IPS-20b (cell line): Measurements from ENCODE around the gene TSPAN16.
"Not testable (repeated sequence)": the region's sequence is repeated elsewhere in the genome, so short reads cannot be mapped to it uniquely, and the experiment has no call there.

ENCODE experiments used
- H3K27ac ChIP-seq: one replicate; pipeline ENCODE4 v1.5.1; 2013; ENCODE audit warnings: low read length
- H3K27me3 ChIP-seq: 2 replicates; pipeline ENCODE4 v1.6.1; 2013; ENCODE audit warnings: mild to moderate bottlenecking, low read length, inconsistent platforms; ENCODE audit not compliant: insufficient read depth
- H3K36me3 ChIP-seq: 2 replicates; pipeline ENCODE4 v1.6.1; 2013; ENCODE audit warnings: low read depth, mild to moderate bottlenecking, inconsistent platforms, low read length, moderate library complexity; ENCODE audit not compliant: insufficient read depth
- H3K4me1 ChIP-seq: 2 replicates; pipeline ENCODE4 v1.6.1; 2013; ENCODE audit warnings: mild to moderate bottlenecking, control low read depth, inconsistent platforms, low read length, moderate library complexity; ENCODE audit not compliant: insufficient read depth
- H3K4me3 ChIP-seq: 2 replicates; pipeline ENCODE4 v1.5.1; 2013; ENCODE audit warnings: mild to moderate bottlenecking, low read length, inconsistent platforms
- H3K9ac ChIP-seq: 2 replicates; pipeline ENCODE4 v1.6.1; 2013; ENCODE audit warnings: low read depth, mild to moderate bottlenecking, inconsistent platforms, low read length, moderate library complexity
- H3K9me3 ChIP-seq: 2 replicates; pipeline ENCODE4 v1.6.1; 2013; ENCODE audit warnings: mild to moderate bottlenecking, low read depth, low read length, inconsistent platforms; ENCODE audit not compliant: insufficient read depth

The TSPAN16 gene

GRCh38 chr19:11323601-11324078 is 27.7 kb downstream of the TSPAN16 start:
- Histone ChIP-seq H3K4me1 (no peaks in the 10 kb centered on the region), H3K27me3 (no peaks in the 10 kb centered on the region), H3K36me3 (no peaks in the 10 kb centered on the region), H3K27ac (no peak overlapping the region), H3K9ac (no peak overlapping the region), H3K4me3 (no peak overlapping the region), H3K9me3 (no peaks in the 10 kb centered on the region)

GRCh38 chr19:11324079-11324661 is 28.2 kb downstream of the TSPAN16 start:
- Histone ChIP-seq H3K27ac (no peak overlapping the region), H3K36me3 (no peaks in the 10 kb centered on the region), H3K4me1 (no peaks in the 10 kb centered on the region), H3K4me3 (no peak overlapping the region), H3K27me3 (no peaks in the 10 kb centered on the region), H3K9me3 (no peaks in the 10 kb centered on the region), H3K9ac (no peak overlapping the region)

DNA sequence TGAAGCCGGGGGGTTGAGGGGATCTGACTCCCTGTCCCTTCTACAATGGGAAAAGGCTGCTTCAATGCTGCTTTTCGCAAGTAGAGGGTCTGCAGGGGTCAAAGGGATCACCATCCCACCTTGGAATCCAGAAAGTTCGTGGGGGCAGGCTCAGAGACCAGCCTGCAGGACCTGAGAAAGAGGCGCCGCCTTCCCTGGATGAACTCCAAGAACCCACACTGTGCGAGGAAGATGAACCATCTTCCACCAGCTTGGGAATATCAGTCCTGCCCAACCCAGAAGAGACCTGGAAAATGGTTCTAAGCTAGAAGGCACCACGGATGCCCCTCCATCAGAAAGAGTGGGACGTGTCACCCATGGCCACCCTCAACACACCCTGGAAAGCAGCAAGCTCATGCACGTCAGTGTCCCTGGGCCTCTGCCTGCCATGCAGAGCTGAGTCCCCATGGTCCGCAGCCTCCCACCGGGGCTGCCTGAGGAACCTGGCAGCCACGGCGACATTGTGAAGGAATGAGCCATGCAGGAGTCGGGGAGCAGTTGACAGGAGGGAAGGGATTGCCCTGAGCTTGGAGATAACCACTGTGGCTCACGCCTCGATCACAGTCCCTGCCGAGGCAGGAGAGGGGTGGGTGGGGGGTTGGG is 28.9 kb downstream of the TSPAN16 start:
- Histone ChIP-seq H3K27me3 (no peaks in the 10 kb centered on the region), H3K4me3 (no peak overlapping the region), H3K36me3 (no peaks in the 10 kb centered on the region), H3K27ac (no peak overlapping the region), H3K9ac (no peak overlapping the region), H3K4me1 (no peaks in the 10 kb centered on the region), H3K9me3 (no peaks in the 10 kb centered on the region)

DNA sequence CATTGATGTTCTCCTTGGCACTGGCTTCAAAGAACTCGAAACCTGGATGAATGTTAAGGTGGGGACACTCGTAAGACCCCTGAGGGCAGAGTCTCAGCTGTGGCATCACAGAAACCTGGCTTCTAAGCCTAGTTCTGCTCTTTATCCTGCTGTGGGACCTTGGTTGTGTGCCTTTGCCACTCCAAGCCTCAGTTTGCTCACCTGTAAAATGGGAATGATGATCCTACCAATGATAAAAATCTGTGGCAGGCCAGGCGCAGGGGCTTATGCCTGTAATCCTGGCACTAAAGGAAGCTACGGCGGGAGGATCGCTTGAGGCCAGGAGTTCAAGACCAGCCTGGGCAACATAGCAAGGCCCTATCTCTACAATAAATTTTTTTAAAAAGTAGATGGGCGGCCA is 29.6 kb downstream of the TSPAN16 start:
- H3K4me1 ChIP-seq: no peaks in the 10 kb centered on the region
- H3K4me3 ChIP-seq: no peak overlapping the region
- no peaks in the 10 kb centered on the region for H3K36me3 ChIP-seq
- no peaks in the 10 kb centered on the region for H3K27me3 ChIP-seq
- H3K9me3 ChIP-seq: no peaks in the 10 kb centered on the region
- no peak overlapping the region for H3K27ac ChIP-seq
- no peak overlapping the region for H3K9ac ChIP-seq

- no peak overlapping the region for H3K4me3 ChIP-seq
- H3K27me3 ChIP-seq: no peaks in the 10 kb centered on the region
- no peaks in the 10 kb centered on the region for H3K9me3 ChIP-seq
- H3K9ac ChIP-seq: no peak overlapping the region
- no peak overlapping the region for H3K27ac ChIP-seq
- peaks cover 7% of the 10 kb centered on the region for H3K36me3 ChIP-seq
- H3K4me1 ChIP-seq: no peaks in the 10 kb centered on the region
Observed at GRCh38 chr19:11330127-11330526, 34.2 kb downstream of the TSPAN16 start.

- H3K9ac ChIP-seq: no peak overlapping the region
- H3K27ac ChIP-seq: no peak overlapping the region
- H3K9me3 ChIP-seq: no peaks in the 10 kb centered on the region
- H3K36me3 ChIP-seq: peaks cover 13% of the 10 kb centered on the region
- H3K27me3 ChIP-seq: no peaks in the 10 kb centered on the region
- no peaks in the 10 kb centered on the region for H3K4me1 ChIP-seq
- no peak overlapping the region for H3K4me3 ChIP-seq
Observed at GRCh38 chr19:11331502-11331901, 35.5 kb downstream of the TSPAN16 start.

GRCh38 chr19:11332822-11333221 is 36.9 kb downstream of the TSPAN16 start:
- Histone ChIP-seq H3K27me3 (no peaks in the 10 kb centered on the region), H3K27ac (no peak overlapping the region)

DNA sequence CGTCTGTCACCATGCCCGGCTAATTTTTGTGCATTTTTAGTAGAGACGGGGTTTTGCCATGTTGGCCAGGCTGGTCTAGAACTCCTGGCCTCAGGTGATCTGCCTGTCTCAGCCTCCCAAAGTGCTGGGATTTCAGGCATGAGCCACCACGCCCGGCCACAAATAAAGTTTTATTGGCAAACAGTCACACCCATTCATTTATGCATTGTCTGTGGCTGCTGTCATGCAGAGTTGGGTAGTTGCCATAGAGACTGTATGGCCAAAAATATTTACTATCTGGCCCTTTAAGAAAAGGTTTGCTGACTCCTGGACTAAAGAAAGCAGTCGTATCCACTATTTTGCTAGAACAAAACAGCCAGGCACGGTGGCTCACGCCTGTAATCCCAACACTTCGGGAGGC is 37.9 kb downstream of the TSPAN16 start:
- H3K27ac ChIP-seq, H3K27me3 ChIP-seq, H3K4me3 ChIP-seq, H3K4me1 ChIP-seq, H3K9ac ChIP-seq, H3K9me3 ChIP-seq: not testable (repeated sequence)
- peaks cover 13% of the 10 kb centered on the region for H3K36me3 ChIP-seq

More at GRCh38 chr19:11332822-11333221, 36.9 kb downstream of the TSPAN16 start:
- Histone ChIP-seq H3K4me3 (no peak overlapping the region), H3K36me3 (peaks cover 13% of the 10 kb centered on the region), H3K9me3 (no peaks in the 10 kb centered on the region), H3K9ac (no peak overlapping the region), H3K4me1 (no peaks in the 10 kb centered on the region)

- Histone ChIP-seq H3K9me3 (no peaks in the 10 kb centered on the region), H3K27ac (no peak overlapping the region), H3K27me3 (no peaks in the 10 kb centered on the region)
Observed at GRCh38 chr19:11335449-11336146, 39.6 kb downstream of the TSPAN16 start.

DNA sequence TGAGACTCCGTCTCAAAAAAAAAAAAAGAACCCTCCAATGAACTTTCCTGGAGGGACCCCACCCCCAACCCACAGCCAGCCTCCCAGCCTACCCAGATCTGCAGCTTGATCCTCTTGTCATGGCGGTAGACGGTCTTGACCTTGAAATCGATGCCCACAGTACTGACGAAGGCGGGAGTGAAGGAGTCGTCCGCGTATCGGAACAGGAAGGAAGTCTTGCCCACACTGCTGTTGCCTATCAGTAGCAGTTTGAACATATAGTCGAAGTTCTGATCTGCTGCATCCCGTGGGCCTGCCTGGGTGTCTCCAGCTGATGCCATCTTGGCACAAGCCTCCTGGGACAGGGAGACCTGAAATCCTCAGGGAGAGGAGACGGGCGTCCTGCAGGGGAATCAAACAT is 41.1 kb downstream of the TSPAN16 start:
- no peak overlapping the region for H3K9ac ChIP-seq

More at GRCh38 chr19:11335449-11336146, 39.6 kb downstream of the TSPAN16 start:
- H3K36me3 ChIP-seq: peaks cover 13% of the 10 kb centered on the region
- H3K9ac ChIP-seq: no peak overlapping the region
- H3K4me1 ChIP-seq: no peaks in the 10 kb centered on the region; the same call in 1 of the 2 replicates
- no peak overlapping the region for H3K4me3 ChIP-seq

GRCh38 chr19:11338121-11338520 is 42.2 kb downstream of the TSPAN16 start:
- Histone ChIP-seq H3K36me3 (peaks cover 8% of the 10 kb centered on the region), H3K9ac (no peak overlapping the region), H3K27me3 (no peaks in the 10 kb centered on the region), H3K4me1 (no peaks in the 10 kb centered on the region; the same call in 1 of the 2 replicates), H3K9me3 (no peaks in the 10 kb centered on the region), H3K4me3 (no peak overlapping the region), H3K27ac (no peak overlapping the region)

More for the DNA sequence above, 41.1 kb downstream of the TSPAN16 start:
- Histone ChIP-seq H3K36me3 (peaks cover 13% of the 10 kb centered on the region), H3K4me1 (no peaks in the 10 kb centered on the region; the same call in 1 of the 2 replicates), H3K4me3 (no peak overlapping the region), H3K27ac (no peak overlapping the region), H3K9me3 (no peaks in the 10 kb centered on the region), H3K27me3 (no peaks in the 10 kb centered on the region)
